ENCODE data around the gene NINL. TPM values are rescaled to one million over a fixed set of nuclear protein-coding genes. Genes with fewer than 3 reads are reported as not detected.
"Not testable (repeated sequence)": the region's sequence is repeated elsewhere in the genome, so short reads cannot be mapped to it uniquely, and the experiment has no call there.

The NINL gene
- total and polyA plus RNA-seq, 10 donors, result 3.1 to 16.1 (median 8.1) TPM

DNA sequence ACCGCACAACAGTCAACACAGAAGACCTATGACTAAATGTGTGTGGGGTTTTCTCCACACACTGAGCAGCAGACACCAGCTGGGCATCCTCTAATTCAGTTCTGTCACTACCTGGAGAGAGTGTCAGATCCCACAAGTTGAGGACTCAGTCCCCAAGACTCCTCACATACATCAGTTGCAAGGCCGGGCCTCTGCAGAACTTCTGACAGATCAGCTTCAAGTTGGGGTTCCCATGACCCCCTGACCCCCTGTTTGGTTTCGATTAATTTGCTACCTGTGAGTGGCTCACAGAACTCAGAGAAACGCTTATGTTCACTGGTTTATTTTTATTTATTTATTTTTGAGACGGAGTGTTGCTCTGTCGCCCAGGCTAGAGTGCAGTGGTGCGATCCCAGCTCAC lies 3.2 kb upstream of the NINL start:
- 91 to 96% (median 93%) methylated on average over 7 of the region's 7 CpGs for WGBS, 5 donors
- DNase-seq, result peak; percentile 57
- no peaks in the 10 kb centered on the region for H3K36me3 ChIP-seq
- H3K9me3 ChIP-seq, result no peaks in the 10 kb centered on the region
- no peak overlapping the region for H3K27ac ChIP-seq
- no peak overlapping the region for H3K4me3 ChIP-seq
- peaks cover 0 to 20% (median 13%) of the 10 kb centered on the region in 6 donors for H3K4me1 ChIP-seq
- peaks cover 0 to 29% (median 12%) of the 10 kb centered on the region in 7 donors for H3K27me3 ChIP-seq (replicated peaks in 1 of 7)
- intact Hi-C loops (cut with DNase I; ENCODE audit: low total_unique reads), result no loop called here
- TF ChIP-seq, protein P1, sequence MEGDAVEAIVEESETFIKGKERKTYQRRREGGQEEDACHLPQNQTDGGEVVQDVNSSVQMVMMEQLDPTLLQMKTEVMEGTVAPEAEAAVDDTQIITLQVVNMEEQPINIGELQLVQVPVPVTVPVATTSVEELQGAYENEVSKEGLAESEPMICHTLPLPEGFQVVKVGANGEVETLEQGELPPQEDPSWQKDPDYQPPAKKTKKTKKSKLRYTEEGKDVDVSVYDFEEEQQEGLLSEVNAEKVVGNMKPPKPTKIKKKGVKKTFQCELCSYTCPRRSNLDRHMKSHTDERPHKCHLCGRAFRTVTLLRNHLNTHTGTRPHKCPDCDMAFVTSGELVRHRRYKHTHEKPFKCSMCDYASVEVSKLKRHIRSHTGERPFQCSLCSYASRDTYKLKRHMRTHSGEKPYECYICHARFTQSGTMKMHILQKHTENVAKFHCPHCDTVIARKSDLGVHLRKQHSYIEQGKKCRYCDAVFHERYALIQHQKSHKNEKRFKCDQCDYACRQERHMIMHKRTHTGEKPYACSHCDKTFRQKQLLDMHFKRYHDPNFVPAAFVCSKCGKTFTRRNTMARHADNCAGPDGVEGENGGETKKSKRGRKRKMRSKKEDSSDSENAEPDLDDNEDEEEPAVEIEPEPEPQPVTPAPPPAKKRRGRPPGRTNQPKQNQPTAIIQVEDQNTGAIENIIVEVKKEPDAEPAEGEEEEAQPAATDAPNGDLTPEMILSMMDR (IDR thresholded peaks at IDR 0.05 in 8 of 11, conservative IDR thresholded peaks at IDR 0.05 in 3 of 11), result no peak
- no peak for TF ChIP-seq POLR2AphosphoS5 (IDR thresholded peaks at IDR 0.05)
- TF ChIP-seq POLR2A (IDR thresholded peaks at IDR 0.05), result no peak

DNA sequence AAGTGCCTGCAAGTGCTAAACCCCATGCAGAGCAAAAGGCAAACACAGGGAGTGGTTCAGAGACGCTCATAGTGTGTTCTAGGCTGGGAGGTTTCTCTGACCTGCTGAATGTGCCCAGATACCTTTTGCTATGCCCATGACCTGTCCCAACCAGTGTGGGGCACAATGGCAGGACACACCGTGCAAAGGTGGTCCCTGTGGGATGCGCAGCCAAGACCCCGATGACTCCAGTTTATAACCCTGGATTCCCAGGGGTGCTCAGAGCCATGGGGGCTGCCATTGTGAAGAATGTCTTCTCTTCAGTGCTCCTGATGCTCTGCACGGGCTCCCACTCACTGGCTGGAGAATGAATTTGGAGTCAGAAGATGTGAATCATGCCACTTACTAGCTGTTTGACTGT lies 2.2 kb upstream of the NINL start:
- peak; percentile 64 for DNase-seq
- intact Hi-C loops (cut with DNase I; ENCODE audit: low total_unique reads), result no loop called here
- TF ChIP-seq POLR2AphosphoS5 (IDR thresholded peaks at IDR 0.05), result no peak
- TF ChIP-seq POLR2A (IDR thresholded peaks at IDR 0.05), result no peak
- TF ChIP-seq, protein P1 (IDR thresholded peaks at IDR 0.05 in 8 of 11, conservative IDR thresholded peaks at IDR 0.05 in 3 of 11), result no peak
- no peak overlapping the region for H3K4me3 ChIP-seq
- H3K27ac ChIP-seq, result no peak overlapping the region
- peaks cover 0 to 20% (median 13%) of the 10 kb centered on the region in 6 donors for H3K4me1 ChIP-seq
- no peaks in the 10 kb centered on the region for H3K36me3 ChIP-seq
- 78 to 94% (median 85%) methylated on average over 2 to 5 of the region's 5 CpGs for WGBS, 5 donors
- no peaks in the 10 kb centered on the region for H3K9me3 ChIP-seq
- peaks cover 0 to 30% (median 12%) of the 10 kb centered on the region in 7 donors for H3K27me3 ChIP-seq (replicated peaks in 1 of 7)

DNA sequence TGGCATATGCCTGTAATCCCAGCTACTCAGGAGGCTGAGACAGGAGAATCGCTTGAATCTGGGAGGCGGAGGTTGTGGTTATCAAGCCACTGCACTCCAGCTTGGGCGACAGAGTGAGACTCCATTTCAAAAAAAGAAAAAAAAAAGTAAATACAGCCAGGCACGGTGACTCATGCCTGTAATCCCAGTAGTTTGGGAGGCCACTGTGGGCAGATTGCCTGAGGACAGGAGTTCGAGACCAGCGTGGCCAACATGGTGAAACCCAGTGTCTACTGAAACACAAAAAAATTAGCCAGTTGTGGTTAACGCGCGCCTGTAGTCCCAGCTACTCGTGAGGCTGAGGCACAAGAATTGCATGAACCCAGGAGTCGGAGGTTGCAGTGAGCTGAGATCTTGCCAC lies 1.5 kb upstream of the NINL start:
- intact Hi-C loops (cut with DNase I; ENCODE audit: low total_unique reads), result no loop called here
- Histone ChIP-seq H3K27me3 (replicated peaks in 1 of 7) (peaks cover 0 to 30% (median 12%) of the 10 kb centered on the region in 7 donors), H3K4me1 (peaks cover 0 to 20% (median 13%) of the 10 kb centered on the region in 6 donors), H3K4me3 (no peak overlapping the region), H3K36me3 (no peaks in the 10 kb centered on the region), H3K27ac (no peak overlapping the region), H3K9me3 (no peaks in the 10 kb centered on the region)
- peak; percentile 27 for DNase-seq
- 86 to 93% (median 87%) methylated on average over 11 of the region's 11 CpGs for WGBS, 5 donors
- TF ChIP-seq POLR2AphosphoS5 (IDR thresholded peaks at IDR 0.05) (no peak), POLR2A (IDR thresholded peaks at IDR 0.05) (no peak)
- TF ChIP-seq, protein P1 (IDR thresholded peaks at IDR 0.05 in 8 of 11, conservative IDR thresholded peaks at IDR 0.05 in 3 of 11), result no peak

DNA sequence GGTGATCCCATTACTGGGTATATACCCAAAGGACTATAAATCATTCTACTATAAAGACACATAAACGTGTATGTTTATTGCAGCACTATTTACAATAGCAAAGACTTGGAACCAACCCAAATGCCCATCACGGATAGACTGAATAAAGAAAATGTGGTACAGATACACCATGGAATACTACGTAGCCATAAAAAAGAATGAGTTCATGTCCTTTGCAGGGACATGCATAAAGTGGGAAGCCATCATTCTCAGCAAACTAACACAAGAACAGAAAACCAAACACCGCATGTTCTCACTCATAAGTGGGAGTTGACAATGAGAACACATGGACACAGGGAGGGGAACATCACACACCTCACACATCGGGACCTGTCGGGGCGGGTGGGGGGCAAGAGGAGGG lies 1.7 kb downstream of the NINL start:
- Histone ChIP-seq H3K4me1 (peaks cover 0 to 20% (median 13%) of the 10 kb centered on the region in 6 donors), H3K27me3 (replicated peaks in 1 of 7) (peaks cover 0 to 43% (median 12%) of the 10 kb centered on the region in 7 donors)
- H3K27ac ChIP-seq; H3K9me3 ChIP-seq; H3K36me3 ChIP-seq; intact Hi-C loops (cut with DNase I; ENCODE audit: low total_unique reads); H3K4me3 ChIP-seq: not testable (repeated sequence)
- 89 to 96% (median 91%) methylated on average over 7 of the region's 7 CpGs for WGBS, 5 donors
- peak; percentile 16 for DNase-seq

DNA sequence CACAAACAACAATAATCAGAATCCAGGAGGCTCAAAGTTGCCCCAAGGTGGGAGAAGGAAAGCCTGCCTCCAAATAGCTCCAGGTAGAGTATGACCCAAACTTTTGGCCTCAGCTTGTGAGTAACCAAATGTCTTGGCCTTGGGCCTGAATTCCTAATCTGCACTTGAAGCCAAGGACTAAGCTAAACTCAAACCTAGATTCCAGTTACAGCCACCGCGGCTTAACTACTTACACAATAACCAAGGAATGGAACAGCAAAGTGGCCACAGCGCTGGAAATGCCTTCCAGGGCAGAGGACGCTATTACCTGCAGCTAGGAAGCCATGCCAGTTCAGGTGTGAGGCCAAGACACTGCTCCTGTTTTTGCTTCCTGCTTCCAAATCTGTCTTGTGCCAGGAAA lies 4.6 kb downstream of the NINL start:
- intact Hi-C loops (cut with DNase I; ENCODE audit: low total_unique reads), result no loop called here
- WGBS, 5 donors, result 70 to 89% (median 80%) methylated on average over 4 of the region's 4 CpGs

More for the DNA sequence above, 4.6 kb downstream of the NINL start:
- no peak overlapping the region for H3K4me3 ChIP-seq
- peaks cover 0 to 23% (median 12%) of the 10 kb centered on the region in 6 donors for H3K4me1 ChIP-seq
- no peaks in the 10 kb centered on the region for H3K36me3 ChIP-seq
- no peak overlapping the region for H3K27ac ChIP-seq
- peaks cover 0 to 36% (median 12%) of the 10 kb centered on the region in 7 donors for H3K27me3 ChIP-seq (replicated peaks in 1 of 7)
- peak; percentile 41 for DNase-seq
- TF ChIP-seq POLR2AphosphoS5 (IDR thresholded peaks at IDR 0.05) (no peak), POLR2A (IDR thresholded peaks at IDR 0.05) (no peak)
- TF ChIP-seq, protein P1 (IDR thresholded peaks at IDR 0.05 in 8 of 11, conservative IDR thresholded peaks at IDR 0.05 in 3 of 11), result no peak
- no peaks in the 10 kb centered on the region for H3K9me3 ChIP-seq

Measured in spleen (tissue), 11 donors.